Measurements from ENCODE around the gene ATG12. TPM values are rescaled to one million over a fixed set of nuclear protein-coding genes. Genes with fewer than 3 reads are reported as not detected.

ATG12 gene
- total RNA-seq, 1 donor from 2014 or later, result 46.7 TPM

DNA sequence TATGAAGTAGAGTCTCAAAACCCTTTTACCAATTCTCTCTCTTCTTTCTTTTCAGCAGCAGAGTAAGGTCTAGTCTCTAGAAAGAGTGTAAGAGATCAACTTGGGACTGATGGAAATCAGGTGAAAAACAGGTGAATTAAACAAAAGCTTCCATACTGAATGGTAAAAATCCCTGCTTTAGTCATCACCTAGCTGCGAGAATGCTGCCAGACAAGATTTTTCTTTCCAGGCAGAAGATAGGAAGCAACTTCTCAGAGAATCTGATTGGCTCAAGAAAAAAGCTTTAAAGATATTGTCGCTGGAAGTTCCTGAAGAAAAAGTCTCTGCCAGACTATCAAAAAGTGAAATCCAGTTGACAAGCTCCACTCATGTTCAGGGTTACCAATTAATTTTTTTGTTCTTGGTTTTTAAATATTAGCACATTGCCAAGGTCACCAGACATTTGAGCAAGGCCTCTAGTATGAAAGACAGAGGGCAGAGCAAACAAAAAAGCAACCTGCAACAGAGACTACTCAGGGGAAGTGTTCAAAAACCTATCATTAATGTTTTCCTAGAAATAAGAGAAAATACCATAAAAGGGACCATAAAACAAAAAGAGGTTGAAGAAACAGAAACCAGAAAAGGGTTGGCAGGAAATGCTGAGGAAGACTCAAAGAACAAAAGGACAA, 34.2 kb downstream of the ATG12 start:
- H3K4me3 Mint-ChIP-seq (ENCODE audit: low read depth), result no peak overlapping the region
- no peak overlapping the region for H3K27ac Mint-ChIP-seq
- H3K36me3 Mint-ChIP-seq (ENCODE audit: insufficient read depth), result peaks cover 36% of the 10 kb centered on the region
- H3K4me1 Mint-ChIP-seq (ENCODE audit: low read depth), result peaks cover 10% of the 10 kb centered on the region
- no peaks in the 10 kb centered on the region for H3K27me3 Mint-ChIP-seq
- TF ChIP-seq, protein P1, sequence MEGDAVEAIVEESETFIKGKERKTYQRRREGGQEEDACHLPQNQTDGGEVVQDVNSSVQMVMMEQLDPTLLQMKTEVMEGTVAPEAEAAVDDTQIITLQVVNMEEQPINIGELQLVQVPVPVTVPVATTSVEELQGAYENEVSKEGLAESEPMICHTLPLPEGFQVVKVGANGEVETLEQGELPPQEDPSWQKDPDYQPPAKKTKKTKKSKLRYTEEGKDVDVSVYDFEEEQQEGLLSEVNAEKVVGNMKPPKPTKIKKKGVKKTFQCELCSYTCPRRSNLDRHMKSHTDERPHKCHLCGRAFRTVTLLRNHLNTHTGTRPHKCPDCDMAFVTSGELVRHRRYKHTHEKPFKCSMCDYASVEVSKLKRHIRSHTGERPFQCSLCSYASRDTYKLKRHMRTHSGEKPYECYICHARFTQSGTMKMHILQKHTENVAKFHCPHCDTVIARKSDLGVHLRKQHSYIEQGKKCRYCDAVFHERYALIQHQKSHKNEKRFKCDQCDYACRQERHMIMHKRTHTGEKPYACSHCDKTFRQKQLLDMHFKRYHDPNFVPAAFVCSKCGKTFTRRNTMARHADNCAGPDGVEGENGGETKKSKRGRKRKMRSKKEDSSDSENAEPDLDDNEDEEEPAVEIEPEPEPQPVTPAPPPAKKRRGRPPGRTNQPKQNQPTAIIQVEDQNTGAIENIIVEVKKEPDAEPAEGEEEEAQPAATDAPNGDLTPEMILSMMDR (IDR thresholded peaks at IDR 0.05; ENCODE audit: unreplicated experiment), result no peak
- DNase-seq (ENCODE audit: low spot score, unreplicated experiment), result no peak
- H3K9me3 Mint-ChIP-seq (ENCODE audit: low read depth), result no peaks in the 10 kb centered on the region

DNA sequence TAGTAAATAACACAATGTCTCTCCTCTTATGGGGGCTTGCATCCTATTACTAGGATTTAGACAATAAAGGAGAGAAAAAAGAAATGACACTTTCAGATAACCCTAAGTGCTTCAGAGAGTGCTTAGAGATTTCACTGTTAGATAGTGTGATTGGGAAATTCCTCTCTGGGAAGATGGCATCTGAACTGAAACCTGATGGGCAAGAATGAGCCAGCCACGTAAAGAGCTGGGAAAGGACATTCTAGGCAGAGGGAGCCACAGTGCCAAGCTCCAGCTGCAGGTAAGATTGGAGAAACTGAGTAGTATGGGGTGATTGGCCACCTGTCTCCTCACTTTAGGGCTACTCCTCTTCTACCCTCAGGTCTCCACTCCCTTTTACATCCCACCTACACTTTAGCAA, 39.4 kb downstream of the ATG12 start:
- Mint-ChIP-seq H3K4me1 (ENCODE audit: low read depth) (peaks cover 6% of the 10 kb centered on the region), H3K27me3 (no peaks in the 10 kb centered on the region), H3K27ac (no peak overlapping the region), H3K36me3 (ENCODE audit: insufficient read depth) (peaks cover 22% of the 10 kb centered on the region), H3K9me3 (ENCODE audit: low read depth) (no peaks in the 10 kb centered on the region), H3K4me3 (ENCODE audit: low read depth) (no peak overlapping the region)
- no peak for DNase-seq (ENCODE audit: low spot score, unreplicated experiment)
- TF ChIP-seq, protein P1 (IDR thresholded peaks at IDR 0.05; ENCODE audit: unreplicated experiment), result no peak

DNA sequence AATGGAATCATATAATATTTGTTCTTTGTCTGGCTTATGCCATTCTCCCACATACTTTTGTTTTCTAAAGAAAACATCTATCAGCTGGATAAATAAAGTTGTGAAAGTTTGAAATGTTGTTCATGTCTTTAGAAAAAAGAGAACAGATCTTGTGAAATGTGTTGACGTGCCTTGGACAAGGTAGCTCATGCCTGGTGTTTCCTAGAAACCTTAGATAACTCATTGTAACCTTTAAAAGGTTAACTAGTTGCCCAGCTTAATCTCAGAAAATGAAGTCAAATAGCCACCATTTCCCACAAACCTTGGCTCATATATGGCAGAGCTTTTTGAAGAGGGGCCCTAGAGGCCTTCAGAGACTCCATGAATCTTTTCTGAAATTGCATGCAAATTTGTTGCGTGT, 40.2 kb downstream of the ATG12 start:
- H3K4me3 Mint-ChIP-seq (ENCODE audit: low read depth), result no peak overlapping the region

DNA sequence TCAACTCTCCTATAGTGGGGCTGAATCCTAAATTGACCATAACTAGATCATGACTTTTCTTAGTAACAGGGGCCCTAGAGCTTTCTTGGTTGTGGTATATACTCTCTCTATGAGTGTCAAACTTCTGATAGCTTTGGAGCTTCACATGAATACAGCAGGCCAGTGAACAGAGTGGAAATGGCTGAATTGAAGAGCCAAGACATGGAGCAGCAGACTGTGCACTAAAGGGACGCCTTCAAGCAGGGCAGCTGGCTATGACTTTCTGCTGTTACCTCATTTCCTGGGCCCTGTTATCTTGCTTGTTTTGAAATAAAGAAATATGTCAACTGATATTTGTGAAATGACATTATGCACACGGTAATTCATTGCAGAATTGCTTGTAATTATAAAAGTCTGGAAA, 41.3 kb downstream of the ATG12 start:
- TF ChIP-seq, protein P1 (IDR thresholded peaks at IDR 0.05; ENCODE audit: unreplicated experiment), result no peak
- Mint-ChIP-seq H3K9me3 (ENCODE audit: low read depth) (no peaks in the 10 kb centered on the region), H3K4me3 (ENCODE audit: low read depth) (no peak overlapping the region), H3K27me3 (no peaks in the 10 kb centered on the region), H3K27ac (no peak overlapping the region), H3K36me3 (ENCODE audit: insufficient read depth) (peaks cover 10% of the 10 kb centered on the region), H3K4me1 (ENCODE audit: low read depth) (no peaks in the 10 kb centered on the region)
- DNase-seq (ENCODE audit: low spot score, unreplicated experiment), result no peak

More for the DNA sequence above, 40.2 kb downstream of the ATG12 start:
- peaks cover 17% of the 10 kb centered on the region for H3K36me3 Mint-ChIP-seq (ENCODE audit: insufficient read depth)
- no peaks in the 10 kb centered on the region for H3K9me3 Mint-ChIP-seq (ENCODE audit: low read depth)
- TF ChIP-seq, protein P1 (IDR thresholded peaks at IDR 0.05; ENCODE audit: unreplicated experiment), result no peak
- no peaks in the 10 kb centered on the region for H3K4me1 Mint-ChIP-seq (ENCODE audit: low read depth)
- H3K27me3 Mint-ChIP-seq, result no peaks in the 10 kb centered on the region
- H3K27ac Mint-ChIP-seq, result no peak overlapping the region
- no peak for DNase-seq (ENCODE audit: low spot score, unreplicated experiment)

DNA sequence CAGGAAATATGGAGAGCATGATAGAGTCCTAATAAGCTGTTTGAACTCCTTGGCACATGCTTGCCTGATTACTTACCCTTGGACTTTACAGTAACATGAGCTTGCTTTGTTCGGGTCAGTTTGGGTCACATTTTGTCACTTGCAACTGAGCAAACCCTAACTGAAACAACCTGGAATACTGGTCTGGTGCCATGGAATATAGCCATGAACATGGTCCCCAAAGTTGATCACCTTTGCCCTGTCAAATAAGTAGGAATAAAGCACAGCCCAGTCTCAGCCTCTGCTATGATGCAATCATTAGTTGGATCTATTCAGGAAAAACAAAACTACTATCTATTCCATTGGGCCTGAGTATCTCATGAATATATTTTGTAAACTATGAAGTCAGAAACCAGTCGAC, 43.1 kb downstream of the ATG12 start:
- Mint-ChIP-seq H3K9me3 (ENCODE audit: low read depth) (no peaks in the 10 kb centered on the region), H3K27me3 (no peaks in the 10 kb centered on the region), H3K4me3 (ENCODE audit: low read depth) (no peak overlapping the region), H3K36me3 (ENCODE audit: insufficient read depth) (no peaks in the 10 kb centered on the region), H3K27ac (no peak overlapping the region), H3K4me1 (ENCODE audit: low read depth) (no peaks in the 10 kb centered on the region)
- TF ChIP-seq, protein P1 (IDR thresholded peaks at IDR 0.05; ENCODE audit: unreplicated experiment), result no peak
- DNase-seq (ENCODE audit: low spot score, unreplicated experiment), result no peak

Data from progenitor cell of endocrine pancreas (in vitro differentiated cells).